ENCODE data around the gene RNF225. TPM values are rescaled to one million over a fixed set of nuclear protein-coding genes. Genes with fewer than 3 reads are reported as not detected.

RNF225 gene
- total and polyA plus RNA-seq, 2 of the 13 experiments (the other 11 are each of a cell fraction or from before 2014, with no cell fraction given) = not detected

GRCh38 chr19:58362272-58362994, 33.0 kb upstream of the RNF225 start, which contains the start of gene ZNF497 (continued):
- TF ChIP-seq ZBTB40 (IDR thresholded peaks at IDR 0.05) (peak; percentile 51), ZBTB40 (CRISPR knock-in tag; IDR thresholded peaks at IDR 0.05) (peak; percentile 57; the same call in 1 of the 2 replicates), FLYWCH1 (CRISPR knock-in tag; IDR thresholded peaks at IDR 0.05) (no peak), MAFK (conservative IDR thresholded peaks at IDR 0.05 in 1 of 2, IDR thresholded peaks at IDR 0.05 in 1 of 2; ENCODE audit: low read length in 2 of 2) (no peak), TARDBP (CRISPR knock-in tag; IDR thresholded peaks at IDR 0.05) (peak; percentile 39), ZNF230 (CRISPR knock-in tag; IDR thresholded peaks at IDR 0.05) (peak; percentile 72; the same call in 1 of the 2 replicates), NR3C1 (CRISPR knock-in tag; IDR thresholded peaks at IDR 0.05) (no peak), ZNF781 (CRISPR knock-in tag; IDR thresholded peaks at IDR 0.05; ENCODE audit: borderline replicate concordance, not compliant biosample characterization) (peak; percentile 66), MED1 (CRISPR knock-in tag; IDR thresholded peaks at IDR 0.05) (peak; percentile 69; the same call in 1 of the 2 replicates), KAT8 (CRISPR knock-in tag; IDR thresholded peaks at IDR 0.05) (peak; percentile 98), NFE2 (CRISPR knock-in tag; IDR thresholded peaks at IDR 0.05) (no peak), PRMT3 (CRISPR knock-in tag; IDR thresholded peaks at IDR 0.05; ENCODE audit: borderline replicate concordance, low read depth) (no peak), ARNT (IDR thresholded peaks at IDR 0.05) (no peak), ZNF598 (CRISPR knock-in tag; IDR thresholded peaks at IDR 0.05; ENCODE audit: borderline replicate concordance) (0 out of 2 replicates have a peak, but pooled peaks have one; percentile 37), ZNF484 (CRISPR knock-in tag; IDR thresholded peaks at IDR 0.05; ENCODE audit: borderline replicate concordance, low read depth) (no peak), SRSF9 (IDR thresholded peaks at IDR 0.05; ENCODE audit: borderline replicate concordance, insufficient read depth, low read depth, low read length, poor library complexity, severe bottlenecking) (no peak), ARID2 (CRISPR knock-in tag; IDR thresholded peaks at IDR 0.05; ENCODE audit: borderline replicate concordance) (peak; percentile 43; the same call in 1 of the 2 replicates), FIP1L1 (IDR thresholded peaks at IDR 0.05; ENCODE audit: borderline replicate concordance, insufficient read depth, low read depth, low read length) (no peak)
- TF ChIP-seq, protein P1, sequence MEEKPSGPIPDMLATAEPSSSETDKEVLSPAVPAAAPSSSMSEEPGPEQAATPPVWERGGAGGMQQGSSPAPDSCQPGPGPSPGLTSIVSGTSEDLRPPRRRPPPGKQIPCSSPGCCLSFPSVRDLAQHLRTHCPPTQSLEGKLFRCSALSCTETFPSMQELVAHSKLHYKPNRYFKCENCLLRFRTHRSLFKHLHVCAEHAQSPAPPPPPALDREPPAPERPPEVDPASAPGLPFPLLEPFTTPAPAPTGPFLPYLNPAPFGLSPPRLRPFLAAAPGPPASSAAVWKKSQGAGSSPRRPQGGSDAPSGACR (CRISPR knock-in tag; IDR thresholded peaks at IDR 0.05) = peak; percentile 79; the same call in 1 of the 2 replicates
